ENCODE results near the gene IFIT1B.
"Not testable (repeated sequence)": the region's sequence is repeated elsewhere in the genome, so short reads cannot be mapped to it uniquely, and the experiment has no call there.

Gene IFIT1B

DNA sequence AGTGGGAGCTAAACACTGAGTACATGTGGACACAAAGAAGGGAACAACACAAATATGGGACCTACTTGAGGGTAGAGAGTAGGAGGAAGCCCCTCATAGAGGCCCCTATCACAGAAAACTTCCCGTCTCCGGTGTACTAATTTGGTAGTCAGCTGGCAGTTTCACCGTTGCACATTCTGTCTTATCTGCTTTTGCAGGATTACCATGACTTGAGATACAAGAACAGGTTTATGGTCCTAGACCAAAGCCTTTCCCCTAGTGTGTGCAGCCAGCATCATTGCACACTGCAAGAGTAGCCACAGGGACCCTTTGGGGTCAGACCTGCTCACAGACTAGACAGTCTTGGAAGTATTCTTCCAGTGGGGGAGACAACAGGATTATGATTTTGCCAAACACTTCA, 5.9 kb upstream of the IFIT1B start:
- no peak for DNase-seq (ENCODE audit: insufficient read length, low spot score)
- TF ChIP-seq POLR2AphosphoS5 (IDR thresholded peaks at IDR 0.05; ENCODE audit: low read depth, low read length) (no peak), TAF1 (IDR thresholded peaks at IDR 0.05; ENCODE audit: low read depth, low read length) (no peak), POLR2A (IDR thresholded peaks at IDR 0.05; ENCODE audit: low read depth, low read length) (no peak), SPI1 (IDR thresholded peaks at IDR 0.05; ENCODE audit: low read depth, low read length) (no peak), POU2F2 (IDR thresholded peaks at IDR 0.05; ENCODE audit: low read depth, low read length) (no peak), PAX5 (IDR thresholded peaks at IDR 0.05; ENCODE audit: insufficient read depth, low read length, severe bottlenecking) (no peak)
- FAIRE-seq, result no peak

DNA sequence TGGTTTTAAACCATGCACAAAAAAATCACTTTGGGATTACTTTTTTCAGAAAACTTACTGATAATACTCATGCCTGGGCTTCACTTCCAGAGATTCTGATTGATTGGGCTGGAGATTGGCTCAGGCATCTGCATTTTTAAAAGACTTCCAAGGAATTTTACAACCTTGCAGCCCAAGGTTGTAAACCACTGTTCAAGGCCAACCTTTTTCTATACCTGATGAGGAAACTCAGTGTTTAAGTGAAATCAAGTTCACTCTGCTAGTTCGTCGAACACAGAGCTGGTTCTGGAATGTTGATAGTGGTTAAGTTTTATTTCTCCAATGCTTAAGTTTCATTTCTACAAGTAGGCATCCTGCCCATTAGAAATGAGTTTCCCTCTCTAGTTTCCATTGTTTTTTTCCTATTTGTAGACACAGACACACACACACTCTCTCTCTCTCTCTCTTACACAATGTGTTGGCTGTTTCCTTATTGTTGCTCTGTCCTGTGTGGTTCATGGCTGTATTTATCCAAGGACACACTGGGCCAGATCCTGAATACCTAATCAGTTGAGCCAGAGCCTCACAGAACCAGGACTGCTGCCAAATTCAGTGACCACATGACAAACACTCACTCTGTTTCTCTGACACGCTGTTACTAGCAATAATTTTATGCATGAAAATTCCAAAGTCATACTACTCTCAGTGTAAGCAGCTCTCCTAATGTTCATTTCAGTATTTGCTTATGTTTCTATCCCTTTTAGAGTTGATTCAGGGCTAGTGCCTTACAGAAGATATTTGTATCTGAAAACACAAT, 3.7 kb upstream of the IFIT1B start:
- FAIRE-seq (no peak), DNase-seq (ENCODE audit: insufficient read length, low spot score) (no peak)
- TF ChIP-seq SPI1 (IDR thresholded peaks at IDR 0.05; ENCODE audit: low read depth, low read length), result no peak

DNA sequence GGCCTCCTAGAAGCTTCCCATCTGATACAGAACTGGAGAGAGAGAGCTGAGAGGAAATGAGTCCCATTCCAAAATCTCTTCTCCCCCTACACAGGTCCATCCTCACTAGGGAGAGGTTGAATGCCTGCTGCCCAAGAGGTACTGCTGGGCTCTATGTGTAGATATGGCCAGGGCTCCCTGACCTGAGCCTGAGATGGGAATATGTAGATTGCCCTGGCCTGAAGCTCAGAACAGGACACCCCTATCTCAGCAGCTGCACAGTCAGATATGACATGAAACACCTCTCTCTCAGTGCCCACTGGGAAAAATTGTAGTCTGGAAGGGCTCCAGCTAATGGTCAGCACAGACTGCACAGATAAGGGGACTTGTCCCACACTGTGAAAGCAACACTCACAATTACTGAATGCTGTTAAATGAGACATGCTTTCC, 3.1 kb upstream of the IFIT1B start:
- DNase-seq (ENCODE audit: insufficient read length, low spot score) (no peak), FAIRE-seq (no peak)
- TF ChIP-seq POU2F2 (IDR thresholded peaks at IDR 0.05; ENCODE audit: low read depth, low read length) (no peak), PAX5 (IDR thresholded peaks at IDR 0.05; ENCODE audit: insufficient read depth, low read length, severe bottlenecking) (no peak), SPI1 (IDR thresholded peaks at IDR 0.05; ENCODE audit: low read depth, low read length) (no peak), POLR2AphosphoS5 (IDR thresholded peaks at IDR 0.05; ENCODE audit: low read depth, low read length) (no peak), TAF1 (IDR thresholded peaks at IDR 0.05; ENCODE audit: low read depth, low read length) (no peak), POLR2A (IDR thresholded peaks at IDR 0.05; ENCODE audit: low read depth, low read length) (no peak)

DNA sequence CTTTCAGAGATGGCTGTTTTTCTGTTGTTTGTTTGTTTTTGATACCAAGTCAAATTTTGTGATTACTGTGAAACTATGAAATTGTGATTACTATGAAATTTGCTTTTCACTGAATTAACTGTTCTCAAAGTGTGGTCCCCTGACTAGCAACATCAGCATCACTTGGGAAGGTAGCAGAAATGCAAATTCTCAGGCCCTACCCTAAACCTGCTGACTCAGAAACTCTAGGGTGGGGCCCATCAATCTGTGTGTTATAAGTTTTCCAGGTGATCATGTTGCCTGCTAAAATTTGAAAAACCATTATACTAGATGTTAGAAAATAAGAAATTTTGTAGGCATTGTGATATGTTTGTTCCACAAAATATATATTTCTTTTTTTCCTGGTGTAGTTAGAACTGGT, 1.2 kb downstream of the IFIT1B start:
- TF ChIP-seq SPI1 (IDR thresholded peaks at IDR 0.05; ENCODE audit: low read depth, low read length) (no peak), TAF1 (IDR thresholded peaks at IDR 0.05; ENCODE audit: low read depth, low read length) (no peak), POLR2A (IDR thresholded peaks at IDR 0.05; ENCODE audit: low read depth, low read length) (no peak), PAX5 (IDR thresholded peaks at IDR 0.05; ENCODE audit: insufficient read depth, low read length, severe bottlenecking) (no peak), POU2F2 (IDR thresholded peaks at IDR 0.05; ENCODE audit: low read depth, low read length) (no peak), POLR2AphosphoS5 (IDR thresholded peaks at IDR 0.05; ENCODE audit: low read depth, low read length) (no peak)
- FAIRE-seq (no peak), DNase-seq (ENCODE audit: insufficient read length, low spot score) (no peak)

DNA sequence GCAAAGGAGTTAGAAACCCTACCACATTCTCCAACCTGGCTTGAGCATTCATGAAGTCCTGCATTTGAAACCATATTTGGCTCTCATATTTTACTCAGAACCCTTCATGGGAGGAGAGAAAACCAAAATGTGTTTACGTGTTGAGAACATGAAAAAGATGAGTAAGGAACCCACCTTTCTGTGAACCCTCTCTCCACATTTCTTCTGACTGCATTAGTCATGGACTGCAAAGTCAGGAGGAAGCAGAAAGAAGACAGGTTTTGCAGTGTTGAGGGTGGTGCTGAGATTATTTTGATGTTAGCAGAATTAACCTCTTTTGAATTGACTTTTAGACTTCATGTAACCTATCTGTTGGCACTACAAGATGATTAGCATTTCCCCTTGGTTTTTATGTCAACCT, 4.9 kb downstream of the IFIT1B start:
- DNase-seq (ENCODE audit: insufficient read length, low spot score) (no peak), FAIRE-seq (no peak)
- TF ChIP-seq SPI1 (IDR thresholded peaks at IDR 0.05; ENCODE audit: low read depth, low read length), result no peak
- no peak for TF ChIP-seq POLR2A (IDR thresholded peaks at IDR 0.05; ENCODE audit: low read depth, low read length)
- TF ChIP-seq PAX5 (IDR thresholded peaks at IDR 0.05; ENCODE audit: insufficient read depth, low read length, severe bottlenecking), result no peak
- TF ChIP-seq POLR2AphosphoS5 (IDR thresholded peaks at IDR 0.05; ENCODE audit: low read depth, low read length), result no peak
- TF ChIP-seq TAF1 (IDR thresholded peaks at IDR 0.05; ENCODE audit: low read depth, low read length), result no peak
- no peak for TF ChIP-seq POU2F2 (IDR thresholded peaks at IDR 0.05; ENCODE audit: low read depth, low read length)

DNA sequence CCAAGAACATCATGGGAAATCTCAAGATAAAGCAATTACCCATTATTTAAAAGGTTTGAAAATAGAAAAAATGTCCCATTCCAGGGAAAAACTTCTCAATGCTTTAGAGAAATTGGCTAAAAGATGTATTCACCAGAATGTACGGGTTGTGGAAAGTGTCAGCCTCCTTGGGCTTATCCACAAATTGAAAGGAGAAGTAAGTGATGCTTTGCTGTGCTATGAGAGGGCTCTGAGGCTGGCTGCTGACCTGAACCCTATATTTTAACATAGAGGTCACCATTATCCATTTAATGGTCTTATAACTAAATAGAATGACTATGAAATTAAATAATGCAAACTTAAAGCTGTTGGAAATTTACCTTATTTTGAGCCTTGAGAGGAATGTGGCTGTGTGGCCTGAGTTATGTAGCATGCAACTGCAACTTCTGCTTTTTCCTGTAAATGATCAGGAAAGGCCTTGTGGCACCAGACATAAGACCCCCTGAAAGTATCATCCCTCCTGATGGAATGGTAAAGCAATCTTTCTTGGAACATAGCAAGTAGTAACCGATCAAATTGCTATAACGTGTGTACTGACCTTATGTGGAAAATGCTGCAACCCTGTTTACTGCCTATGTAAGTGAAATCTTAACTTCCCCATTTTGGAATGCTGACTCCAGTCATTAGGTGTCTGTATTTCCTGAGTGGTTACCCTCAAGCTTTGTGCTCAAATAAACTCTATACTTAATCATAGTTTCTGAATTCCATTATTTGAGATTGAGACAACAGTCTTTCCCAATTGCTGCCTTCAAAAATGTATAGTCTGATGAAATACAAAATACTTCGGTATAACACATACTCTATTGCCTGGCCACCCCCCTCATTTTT, 6.9 kb downstream of the IFIT1B start:
- peak; percentile 74 for FAIRE-seq
- TF ChIP-seq PAX5 (IDR thresholded peaks at IDR 0.05; ENCODE audit: insufficient read depth, low read length, severe bottlenecking) (no peak), POLR2AphosphoS5 (IDR thresholded peaks at IDR 0.05; ENCODE audit: low read depth, low read length) (no peak), POU2F2 (IDR thresholded peaks at IDR 0.05; ENCODE audit: low read depth, low read length) (no peak), POLR2A (IDR thresholded peaks at IDR 0.05; ENCODE audit: low read depth, low read length) (no peak), TAF1 (IDR thresholded peaks at IDR 0.05; ENCODE audit: low read depth, low read length) (no peak), SPI1 (IDR thresholded peaks at IDR 0.05; ENCODE audit: low read depth, low read length) (no peak)
- DNase-seq (ENCODE audit: insufficient read length, low spot score), result no peak

DNA sequence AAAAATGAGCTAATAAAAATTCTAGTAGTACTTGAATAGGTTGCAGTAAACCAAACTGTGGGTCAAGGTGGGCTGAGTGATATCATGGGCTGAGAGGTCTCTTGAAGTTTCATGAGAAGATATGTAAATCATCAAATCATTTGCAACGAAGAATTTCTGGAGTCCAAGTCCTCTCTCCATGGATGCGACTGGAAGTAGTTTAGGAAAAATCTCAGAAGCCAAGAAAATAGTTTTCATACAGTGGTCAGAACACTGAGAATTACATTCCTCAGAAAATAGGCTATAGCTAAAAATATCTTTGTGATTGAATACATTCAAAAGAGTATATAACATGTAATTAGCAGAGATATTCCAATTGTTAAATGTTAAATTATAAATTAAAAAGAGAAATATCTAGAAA, 10.9 kb downstream of the IFIT1B start:
- FAIRE-seq (no peak), DNase-seq (ENCODE audit: insufficient read length, low spot score) (no peak)
- no peak for TF ChIP-seq POU2F2 (IDR thresholded peaks at IDR 0.05; ENCODE audit: low read depth, low read length)

DNA sequence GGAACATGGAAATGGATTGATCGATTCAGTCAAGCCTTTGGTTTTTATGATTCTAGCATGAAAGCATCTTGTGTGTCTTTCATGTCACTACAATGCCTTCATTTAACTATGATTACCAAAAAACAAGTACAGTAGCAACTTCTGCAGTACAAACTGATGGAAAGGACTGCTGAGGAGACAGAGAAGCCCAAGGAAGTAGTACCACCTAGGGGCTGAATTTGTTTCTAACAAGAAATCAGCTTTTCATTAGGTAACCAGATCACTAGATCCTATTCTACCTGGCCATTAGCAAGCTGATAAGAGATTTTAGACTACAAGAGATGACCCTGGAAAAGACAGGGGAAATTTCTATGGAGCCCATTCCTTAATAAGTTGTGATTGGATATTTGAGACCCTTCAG, 11.4 kb downstream of the IFIT1B start:
- TF ChIP-seq SPI1 (IDR thresholded peaks at IDR 0.05; ENCODE audit: low read depth, low read length), result no peak
- no peak for TF ChIP-seq POLR2A (IDR thresholded peaks at IDR 0.05; ENCODE audit: low read depth, low read length)
- no peak for TF ChIP-seq POLR2AphosphoS5 (IDR thresholded peaks at IDR 0.05; ENCODE audit: low read depth, low read length)
- no peak for TF ChIP-seq PAX5 (IDR thresholded peaks at IDR 0.05; ENCODE audit: insufficient read depth, low read length, severe bottlenecking)
- no peak for TF ChIP-seq POU2F2 (IDR thresholded peaks at IDR 0.05; ENCODE audit: low read depth, low read length)
- TF ChIP-seq TAF1 (IDR thresholded peaks at IDR 0.05; ENCODE audit: low read depth, low read length), result no peak
- DNase-seq (ENCODE audit: insufficient read length, low spot score), result no peak
- FAIRE-seq, result no peak

DNA sequence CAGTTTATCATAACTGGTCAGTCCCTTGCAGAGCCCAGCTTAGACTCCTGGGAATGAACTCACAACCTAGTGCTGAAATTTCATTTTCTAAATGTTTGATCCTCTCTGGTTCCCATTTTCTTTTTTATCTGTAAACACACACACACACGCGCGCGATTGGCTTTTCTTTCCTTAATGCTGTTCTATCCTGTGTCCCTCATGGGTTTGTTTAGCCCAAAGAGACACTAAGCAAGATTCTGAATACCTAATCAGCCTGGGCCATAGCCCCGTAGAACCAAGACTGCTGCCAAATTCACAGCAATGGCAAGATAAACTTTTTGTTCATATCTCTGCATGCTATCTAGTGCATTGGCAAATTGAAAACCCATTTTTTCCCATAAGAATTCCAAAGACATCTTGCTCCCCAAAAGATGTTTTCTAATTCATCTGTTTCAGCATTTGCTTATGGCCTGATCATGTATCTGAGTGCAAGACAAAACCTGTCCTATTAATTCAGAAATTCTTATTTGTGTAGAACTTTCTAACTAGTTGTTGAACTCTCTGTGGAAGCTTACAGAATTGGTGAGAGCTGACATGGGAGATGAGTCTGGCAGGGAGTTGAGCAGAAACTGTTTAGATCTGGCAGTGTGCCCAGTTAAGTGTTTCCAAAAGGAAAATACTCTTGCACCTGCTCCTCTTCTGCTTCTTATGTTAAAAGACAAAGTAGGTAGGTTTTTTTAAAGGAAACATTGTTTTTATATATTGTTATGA, 12.8 kb downstream of the IFIT1B start:
- DNase-seq (ENCODE audit: insufficient read length, low spot score) (no peak), FAIRE-seq (no peak)
- TF ChIP-seq TAF1 (IDR thresholded peaks at IDR 0.05; ENCODE audit: low read depth, low read length), result no peak
- TF ChIP-seq POU2F2 (IDR thresholded peaks at IDR 0.05; ENCODE audit: low read depth, low read length), result no peak
- TF ChIP-seq SPI1 (IDR thresholded peaks at IDR 0.05; ENCODE audit: low read depth, low read length), result no peak
- TF ChIP-seq POLR2AphosphoS5 (IDR thresholded peaks at IDR 0.05; ENCODE audit: low read depth, low read length), result no peak
- no peak for TF ChIP-seq PAX5 (IDR thresholded peaks at IDR 0.05; ENCODE audit: insufficient read depth, low read length, severe bottlenecking)
- TF ChIP-seq POLR2A (IDR thresholded peaks at IDR 0.05; ENCODE audit: low read depth, low read length), result no peak

DNA sequence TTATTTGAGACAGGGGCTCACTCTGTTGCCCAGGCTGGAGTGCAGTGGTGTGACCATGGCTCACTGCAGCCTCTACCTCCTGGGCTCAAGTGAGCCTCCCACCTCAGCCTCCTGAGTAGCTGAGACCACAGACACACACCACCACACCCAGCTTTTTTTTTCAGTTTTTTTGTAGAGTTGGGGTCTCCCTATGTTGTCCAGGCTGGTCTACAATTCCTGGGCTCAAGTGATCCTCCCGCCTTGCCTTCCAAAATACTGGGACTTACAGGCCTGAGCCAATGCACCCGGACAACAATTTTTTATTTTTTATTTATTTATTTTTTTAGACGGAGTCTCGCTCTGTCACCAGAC, 13.3 kb downstream of the IFIT1B start:
- FAIRE-seq; DNase-seq (ENCODE audit: insufficient read length, low spot score): not testable (repeated sequence)
